SK-N-MC (cell line): ENCODE data around the gene ATCAY.
"Not testable (repeated sequence)": the region's sequence is repeated elsewhere in the genome, so short reads cannot be mapped to it uniquely, and the experiment has no call there.

Experiments used
- DNase-seq: peaks from one replicate; pipeline ENCODE4 v3.0.0-alpha.2; 2011; ENCODE audit warnings: low read depth, low spot score
- H3K27ac ChIP-seq: fragments of 200-600 bp; sonication (generic); 2 replicates; pipeline ENCODE4 v1.5.1; 2016; ENCODE audit warnings: mixed run types
- H3K36me3 ChIP-seq: fragments of 200-600 bp; sonication (generic); 2 replicates; pipeline ENCODE4 v1.6.1; 2017; ENCODE audit warnings: antibody characterized with exemption, low read length, mixed read lengths; ENCODE audit not compliant: insufficient read depth
- H3K4me3 ChIP-seq: fragments of 200-600 bp; sonication (generic); 2 replicates; pipeline ENCODE4 v1.5.1; 2016
- H3K9ac ChIP-seq: fragments of 200-600 bp; sonication (generic); 2 replicates; pipeline ENCODE4 v1.8.0; 2017; ENCODE audit warnings: mixed run types, mixed read lengths; ENCODE audit not compliant: insufficient read length
- H3K9me3 ChIP-seq: fragments of 200-600 bp; sonication (generic); 2 replicates; pipeline ENCODE4 v1.6.1; 2017; ENCODE audit warnings: low read depth, mild to moderate bottlenecking, antibody characterized with exemption, low read length, moderate library complexity, mixed read lengths
- EZH2 ChIP-seq: fragments of 200-600 bp; sonication (generic); IDR thresholded peaks from one replicate; pipeline ENCODE4 v1.6.1; 2017; ENCODE audit warnings: antibody characterized with exemption
- FOXP2 ChIP-seq: optimal IDR thresholded peaks from 2 replicates; pipeline ENCODE3; 2011; ENCODE audit warnings: mild to moderate bottlenecking, moderate library complexity; ENCODE audit not compliant: insufficient read depth; ENCODE audit errors: extremely low read length, control extremely low read depth
- POLR2AphosphoS5 ChIP-seq: IDR thresholded peaks from 2 replicates; pipeline ENCODE4 v1.6.1; 2012; ENCODE audit warnings: mild to moderate bottlenecking, low read depth, low read length, borderline replicate concordance

Gene ATCAY

DNA sequence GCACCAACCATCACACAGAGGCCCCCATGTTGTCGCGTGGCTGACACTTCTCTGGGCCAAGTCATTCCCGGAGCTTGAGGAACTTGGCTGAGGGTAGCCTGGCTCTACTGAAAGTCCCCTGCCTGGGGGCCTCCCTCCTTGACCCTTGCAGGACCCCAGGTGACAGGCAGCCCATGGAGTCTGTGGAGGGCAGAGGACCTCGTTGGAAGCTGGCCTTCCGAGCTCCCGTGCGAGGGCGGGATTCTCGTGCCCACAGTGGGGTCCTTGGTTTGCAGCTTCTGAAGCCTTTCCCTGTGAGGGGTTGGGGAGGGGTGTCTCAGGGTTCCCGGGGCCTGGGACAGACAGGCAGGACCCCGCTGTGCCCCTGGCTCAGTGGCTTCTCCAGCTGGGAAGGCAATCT is 68.8 kb downstream of the ATCAY start:
- DNase-seq = no peak
- TF ChIP-seq EZH2 (no peak), FOXP2 (no peak)
- Histone ChIP-seq H3K9me3 (no peaks in the 10 kb centered on the region), H3K36me3 (no peaks in the 10 kb centered on the region), H3K9ac (no peak overlapping the region), H3K27ac (no peak overlapping the region), H3K4me3 (no peak overlapping the region)

DNA sequence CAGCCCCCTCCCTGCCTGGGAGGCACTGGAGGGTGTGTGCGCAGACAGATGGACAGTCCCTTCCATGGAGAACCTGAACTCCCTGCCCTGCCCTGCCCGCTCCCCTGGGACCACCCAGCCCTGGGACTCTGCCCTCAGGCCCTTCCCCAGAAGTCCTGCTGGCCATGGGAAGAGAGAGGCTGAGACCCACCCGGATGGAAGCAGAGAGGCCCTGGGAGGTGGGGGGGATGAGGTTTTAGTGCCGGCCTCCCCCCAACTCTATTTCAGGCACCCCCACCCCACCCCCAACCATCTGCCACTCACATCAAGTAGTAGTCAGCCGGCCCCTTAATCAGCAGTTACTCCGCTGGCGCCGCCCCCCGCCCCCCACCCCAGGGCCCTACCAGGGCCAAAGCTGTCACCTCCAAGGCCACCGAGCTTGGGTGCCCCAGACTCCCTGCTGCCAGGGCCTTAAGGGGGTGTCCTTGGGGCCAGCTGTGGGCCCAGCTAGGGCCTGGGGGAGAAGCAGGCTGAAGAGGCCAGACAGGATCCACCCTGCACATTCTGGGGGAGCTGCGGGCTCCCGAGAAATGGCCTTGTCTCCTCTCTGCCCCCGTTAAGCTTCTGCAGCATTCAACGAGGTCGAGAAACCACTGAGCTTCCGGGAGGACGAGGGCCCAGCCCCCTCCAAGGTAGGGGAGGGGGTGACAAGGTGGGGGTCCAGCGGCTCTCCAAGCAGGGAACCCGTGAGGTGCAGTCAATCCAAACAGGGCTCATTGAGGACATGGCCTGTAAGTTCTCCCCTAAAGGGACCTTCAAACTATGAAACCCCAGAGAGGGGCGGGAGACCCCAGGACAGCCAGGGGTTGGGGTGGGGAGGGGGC is 69.7 kb downstream of the ATCAY start:
- Histone ChIP-seq H3K9me3 (no peaks in the 10 kb centered on the region), H3K9ac (no peak overlapping the region), H3K27ac (no peak overlapping the region), H3K36me3 (no peaks in the 10 kb centered on the region), H3K4me3 (no peak overlapping the region)
- TF ChIP-seq EZH2 = no peak
- TF ChIP-seq FOXP2 = no peak
- no peak for TF ChIP-seq POLR2AphosphoS5
- DNase-seq = no peak

DNA sequence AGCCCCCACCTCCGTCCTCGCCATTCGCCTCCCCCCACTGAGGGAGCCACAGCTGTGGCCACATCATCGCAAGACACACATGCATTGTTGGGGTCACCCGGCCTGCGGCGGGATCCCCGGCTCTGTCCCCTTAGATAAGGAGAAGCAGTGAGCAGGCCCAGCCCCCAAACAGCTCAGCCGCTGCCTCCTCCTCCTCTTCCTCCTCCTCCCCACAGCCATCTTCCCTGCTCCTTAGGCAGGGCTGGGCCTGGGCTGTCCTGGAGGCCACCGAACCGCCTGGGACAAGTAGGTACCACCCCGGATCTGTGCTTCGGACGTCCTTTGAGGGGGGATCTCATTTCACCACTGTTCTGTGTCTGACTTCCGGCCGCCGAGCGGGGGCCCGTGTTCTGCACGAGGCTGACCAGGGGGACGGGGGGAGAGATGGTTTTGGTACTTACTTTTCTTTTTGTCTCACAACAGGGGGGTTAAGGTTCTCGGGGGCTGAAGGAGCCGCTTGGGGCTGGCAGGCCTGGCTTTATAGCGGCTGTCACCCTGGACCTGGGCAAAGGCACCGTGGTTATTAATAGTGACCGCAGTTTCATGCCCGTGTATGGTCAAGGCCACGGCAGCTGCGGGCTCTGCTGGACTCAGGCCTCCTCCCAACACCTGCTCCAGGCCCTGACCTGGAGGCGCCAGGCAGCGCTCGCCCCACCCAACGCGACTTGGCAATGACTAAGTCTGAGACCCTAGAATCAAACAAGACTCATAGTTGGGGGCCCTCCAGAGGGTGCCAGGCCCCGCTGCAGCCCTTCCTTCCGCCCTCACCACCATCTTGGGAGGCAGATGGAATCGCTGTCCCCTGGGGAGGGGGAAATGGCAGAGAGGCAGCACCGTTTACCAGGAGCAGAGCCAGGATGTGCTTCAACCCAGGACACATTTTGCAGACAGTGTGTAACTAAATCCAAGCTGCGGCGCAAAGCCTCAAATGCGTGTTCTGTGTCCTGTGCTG is 70.7 kb downstream of the ATCAY start:
- H3K36me3 ChIP-seq = no peaks in the 10 kb centered on the region
- H3K4me3 ChIP-seq = no peak overlapping the region
- no peak for TF ChIP-seq FOXP2
- no peak for TF ChIP-seq EZH2
- TF ChIP-seq POLR2AphosphoS5 = no peak
- H3K9me3 ChIP-seq = no peaks in the 10 kb centered on the region
- no peak overlapping the region for H3K27ac ChIP-seq
- no peak overlapping the region for H3K9ac ChIP-seq
- no peak for DNase-seq

DNA sequence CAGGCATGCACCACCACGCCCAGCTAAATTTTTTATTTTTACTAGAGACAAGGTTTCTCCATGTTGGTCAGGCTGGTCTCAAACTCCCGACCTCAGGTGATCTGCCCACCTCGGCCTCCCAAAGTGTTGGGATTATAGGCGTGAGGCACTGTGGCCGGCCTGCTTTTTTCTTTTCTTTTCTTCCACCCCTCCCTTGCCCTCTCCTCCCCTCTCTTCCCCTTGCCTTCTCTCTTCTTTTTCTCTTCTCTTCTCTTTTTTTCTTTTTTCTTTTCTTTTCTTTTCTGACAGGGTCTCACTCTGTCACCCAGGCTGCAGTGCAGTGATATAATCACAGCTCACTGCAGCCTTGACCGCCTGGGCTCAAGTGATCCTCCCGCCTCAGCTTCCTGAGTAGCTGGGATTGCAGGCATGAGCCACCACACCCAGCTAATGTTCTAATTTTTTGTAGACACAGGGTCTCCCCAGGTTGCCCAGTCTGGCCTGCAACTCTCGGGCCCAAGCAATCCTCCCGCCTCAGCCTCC is 72.3 kb downstream of the ATCAY start:
- not testable (repeated sequence) for H3K4me3 ChIP-seq, H3K9me3 ChIP-seq, DNase-seq, H3K27ac ChIP-seq, H3K36me3 ChIP-seq, H3K9ac ChIP-seq

DNA sequence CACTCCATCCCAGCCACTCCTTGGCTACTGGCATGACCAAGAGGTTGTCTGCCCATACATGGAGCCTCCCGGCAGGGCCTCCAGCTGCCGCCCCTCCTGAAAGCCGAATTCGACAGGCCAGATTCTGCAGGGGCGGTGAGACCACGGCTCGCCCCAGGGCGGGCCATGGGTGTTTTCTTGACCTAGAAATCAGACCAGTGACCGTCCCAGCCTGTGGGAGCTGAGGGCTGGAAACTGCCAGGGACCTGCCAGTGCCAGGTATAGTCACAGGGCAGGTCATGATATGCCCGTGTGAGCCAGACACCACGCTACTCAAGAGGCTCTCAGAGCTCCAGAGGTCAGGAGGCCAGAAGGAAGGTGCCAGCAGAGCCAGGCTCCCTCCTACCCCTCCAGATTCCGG is 73.6 kb downstream of the ATCAY start:
- H3K27ac ChIP-seq = no peak overlapping the region
- H3K36me3 ChIP-seq = no peaks in the 10 kb centered on the region; the same call in 1 of the 2 replicates
- DNase-seq = no peak
- TF ChIP-seq POLR2AphosphoS5 = no peak
- TF ChIP-seq FOXP2 = no peak
- no peak for TF ChIP-seq EZH2
- H3K9me3 ChIP-seq = no peaks in the 10 kb centered on the region
- H3K9ac ChIP-seq = no peak overlapping the region
- no peak overlapping the region for H3K4me3 ChIP-seq

DNA sequence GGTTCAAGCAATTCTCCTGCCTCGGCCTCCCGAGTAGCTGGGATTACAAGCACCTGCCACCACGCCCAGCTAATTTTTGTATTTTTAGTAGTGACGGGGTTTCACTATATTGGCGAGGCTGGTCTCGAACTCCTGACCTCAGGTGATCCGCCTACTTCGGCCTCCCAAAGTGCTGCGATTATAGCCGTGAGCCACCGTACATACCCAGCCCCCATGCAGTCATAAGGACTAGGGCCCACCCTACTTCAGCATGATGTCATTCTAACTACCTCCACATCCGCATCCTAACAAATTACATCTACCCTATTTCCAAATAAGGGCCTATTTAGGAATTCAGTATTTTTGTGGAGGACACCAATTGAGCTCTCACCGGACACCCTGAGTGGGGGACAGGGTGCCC is 74.8 kb downstream of the ATCAY start:
- DNase-seq, H3K4me3 ChIP-seq, H3K9ac ChIP-seq, H3K36me3 ChIP-seq, H3K27ac ChIP-seq, H3K9me3 ChIP-seq: not testable (repeated sequence)

DNA sequence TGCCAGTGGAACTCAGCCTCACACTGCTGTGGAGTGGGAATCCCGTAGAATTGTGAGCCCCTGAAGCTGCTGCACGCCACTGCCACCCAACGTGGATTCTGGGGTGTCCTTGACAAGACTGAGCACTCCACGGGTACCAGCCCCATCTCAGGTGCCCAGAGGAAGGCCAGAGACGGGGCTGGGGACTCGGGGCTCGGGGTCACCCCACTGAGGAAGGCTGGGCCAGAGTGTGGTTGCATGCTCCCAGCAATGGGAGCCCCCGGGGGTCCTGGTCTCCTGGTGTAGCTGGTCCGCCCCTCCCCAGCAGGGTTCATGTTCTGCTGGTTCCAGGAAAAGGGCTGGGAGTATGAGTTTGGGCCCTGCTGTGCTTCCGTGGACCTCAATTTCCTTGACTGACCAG is 75.2 kb downstream of the ATCAY start:
- no peaks in the 10 kb centered on the region for H3K9me3 ChIP-seq
- TF ChIP-seq POLR2AphosphoS5 (no peak), FOXP2 (no peak), EZH2 (no peak)
- no peak for DNase-seq
- no peak overlapping the region for H3K4me3 ChIP-seq
- H3K9ac ChIP-seq = no peak overlapping the region
- no peaks in the 10 kb centered on the region; the same call in 1 of the 2 replicates for H3K36me3 ChIP-seq
- H3K27ac ChIP-seq = no peak overlapping the region

DNA sequence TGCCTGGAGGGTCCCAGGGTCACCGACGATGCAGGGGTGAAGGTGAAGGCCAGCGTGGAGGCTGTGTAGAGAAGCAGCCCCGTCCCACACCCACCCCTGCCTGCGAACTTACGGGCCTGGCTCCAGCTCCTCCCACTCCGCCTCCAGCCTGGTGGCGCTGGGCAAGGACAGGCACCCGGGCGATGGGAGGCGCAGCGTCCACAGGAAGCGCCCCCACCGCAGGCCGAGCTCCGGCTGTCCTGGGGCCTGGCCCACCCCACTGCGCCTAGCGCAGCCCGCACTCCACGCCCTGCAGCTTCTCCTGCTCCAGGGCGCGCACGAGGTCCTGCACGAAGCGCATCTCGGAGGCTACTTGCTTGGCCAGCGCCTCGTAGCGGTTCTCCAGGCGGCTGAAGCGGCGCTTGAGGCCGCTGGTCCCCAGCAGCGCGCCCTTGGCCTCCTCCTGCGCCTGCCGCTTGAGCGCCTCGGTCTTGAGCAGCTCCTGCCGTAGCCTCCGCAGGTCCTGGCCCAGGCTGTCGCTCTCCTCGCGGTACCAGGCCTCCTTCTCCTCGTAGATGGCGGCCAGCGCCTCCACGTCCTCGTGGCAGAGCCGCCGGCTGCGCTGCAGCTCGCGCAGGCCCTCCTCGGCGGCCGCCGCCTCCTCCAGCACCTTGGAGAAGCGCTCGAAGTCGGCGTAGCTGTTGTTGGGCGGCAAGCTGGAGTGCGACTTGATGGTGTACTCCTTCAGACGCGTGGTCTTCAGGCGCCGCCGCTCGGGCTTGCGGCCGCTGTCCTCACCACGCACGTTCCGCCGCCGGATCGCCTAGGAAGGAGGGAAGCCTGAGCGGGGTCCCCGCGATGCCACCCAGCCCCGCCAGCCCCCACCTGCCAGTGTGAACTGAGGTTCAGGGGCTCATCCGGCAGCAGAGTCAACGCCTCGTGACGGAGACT is 78.6 kb downstream of the ATCAY start:
- TF ChIP-seq EZH2 (no peak), POLR2AphosphoS5 (no peak), FOXP2 (no peak)
- Histone ChIP-seq H3K4me3 (no peak overlapping the region), H3K36me3 (peaks cover 18% of the 10 kb centered on the region; the same call in 1 of the 2 replicates), H3K9ac (no peak overlapping the region), H3K9me3 (no peaks in the 10 kb centered on the region), H3K27ac (no peak overlapping the region)
- DNase-seq = no peak
